ENCODE results near the gene CIRBP.
"Not testable (repeated sequence)": the region's sequence is repeated elsewhere in the genome, so short reads cannot be mapped to it uniquely, and the experiment has no call there.

CIRBP gene

DNA sequence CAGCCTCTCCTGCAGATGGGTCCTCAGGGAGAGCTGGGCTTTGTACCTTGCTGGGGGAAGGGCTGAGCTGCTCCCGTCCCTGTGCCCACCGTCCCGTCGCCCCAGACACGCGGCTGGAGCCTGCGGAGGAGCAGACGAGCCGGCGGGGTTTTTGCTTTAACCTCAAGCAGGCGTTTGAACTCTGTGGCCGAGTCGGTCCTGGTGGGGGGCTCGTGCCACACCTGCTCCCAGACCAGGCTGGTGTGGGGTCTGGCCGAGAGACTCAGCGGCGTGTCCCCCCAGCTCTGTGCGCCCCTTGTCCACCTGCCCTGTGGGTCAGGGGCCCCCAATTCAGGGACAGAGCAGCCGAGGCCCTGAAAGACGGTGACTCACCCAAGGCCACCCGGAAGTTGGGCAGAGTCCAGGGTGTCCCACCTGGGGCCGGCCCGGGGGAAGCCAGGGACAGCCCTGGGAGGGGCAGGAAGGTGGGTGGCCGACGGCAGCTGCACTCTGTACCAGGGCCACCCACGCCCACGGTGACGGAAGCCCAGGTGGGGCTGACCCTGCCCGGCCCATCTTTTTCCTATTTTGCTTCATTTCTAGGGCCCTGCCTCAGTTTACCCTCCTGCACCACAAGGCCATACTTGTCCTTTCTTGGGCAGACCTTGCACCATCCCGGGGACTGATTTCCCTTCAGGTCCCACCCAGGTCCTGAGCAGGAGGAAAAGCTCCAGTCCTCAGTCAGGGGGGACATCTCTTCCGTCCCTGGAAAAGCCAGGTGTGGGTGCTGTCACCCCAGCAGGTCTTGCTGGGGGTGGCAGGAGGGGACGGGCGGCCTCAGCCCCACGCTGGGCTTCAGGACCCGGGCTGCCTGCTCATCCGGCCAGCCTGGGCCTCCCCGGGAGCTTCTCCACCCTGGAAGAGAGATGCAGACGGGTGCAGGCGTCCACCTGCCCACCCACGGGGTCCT is 21.8 kb downstream of the CIRBP start:
- no peak for DNase-seq (ENCODE audit: low read depth in 2 of 2)

DNA sequence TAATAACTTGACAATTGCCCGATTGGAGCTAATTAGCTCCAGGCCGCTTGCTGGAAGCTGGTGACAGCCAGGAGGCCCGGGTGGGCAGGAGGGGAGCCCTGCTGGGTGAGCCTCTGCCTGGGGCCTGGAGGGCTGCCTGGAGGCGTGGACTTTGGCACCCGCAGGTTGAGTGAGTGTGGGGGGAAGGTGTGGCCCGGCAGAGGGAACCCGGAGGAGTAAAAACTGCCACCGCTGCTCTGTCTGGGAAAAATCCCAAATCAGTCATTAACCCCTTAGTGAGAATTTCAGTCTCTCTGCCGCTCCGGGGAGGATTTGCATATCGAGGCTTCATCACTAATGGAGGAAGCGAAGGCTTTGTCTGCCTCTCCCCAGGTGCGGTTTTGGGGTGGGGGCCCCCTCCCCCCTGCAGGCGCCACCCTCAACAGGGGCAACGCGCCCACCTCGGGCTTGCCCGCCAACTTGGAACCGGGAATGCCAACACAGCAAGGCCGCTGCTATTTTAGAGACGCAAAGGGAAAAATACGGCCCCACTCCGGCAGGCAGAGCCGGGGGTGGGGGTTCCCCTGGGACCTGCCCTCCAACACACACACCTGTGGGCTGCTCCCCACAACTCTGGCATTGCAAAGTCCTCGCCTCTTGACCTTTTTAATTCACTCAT is 22.8 kb downstream of the CIRBP start:
- no peak for DNase-seq (ENCODE audit: low read depth in 2 of 2)

DNA sequence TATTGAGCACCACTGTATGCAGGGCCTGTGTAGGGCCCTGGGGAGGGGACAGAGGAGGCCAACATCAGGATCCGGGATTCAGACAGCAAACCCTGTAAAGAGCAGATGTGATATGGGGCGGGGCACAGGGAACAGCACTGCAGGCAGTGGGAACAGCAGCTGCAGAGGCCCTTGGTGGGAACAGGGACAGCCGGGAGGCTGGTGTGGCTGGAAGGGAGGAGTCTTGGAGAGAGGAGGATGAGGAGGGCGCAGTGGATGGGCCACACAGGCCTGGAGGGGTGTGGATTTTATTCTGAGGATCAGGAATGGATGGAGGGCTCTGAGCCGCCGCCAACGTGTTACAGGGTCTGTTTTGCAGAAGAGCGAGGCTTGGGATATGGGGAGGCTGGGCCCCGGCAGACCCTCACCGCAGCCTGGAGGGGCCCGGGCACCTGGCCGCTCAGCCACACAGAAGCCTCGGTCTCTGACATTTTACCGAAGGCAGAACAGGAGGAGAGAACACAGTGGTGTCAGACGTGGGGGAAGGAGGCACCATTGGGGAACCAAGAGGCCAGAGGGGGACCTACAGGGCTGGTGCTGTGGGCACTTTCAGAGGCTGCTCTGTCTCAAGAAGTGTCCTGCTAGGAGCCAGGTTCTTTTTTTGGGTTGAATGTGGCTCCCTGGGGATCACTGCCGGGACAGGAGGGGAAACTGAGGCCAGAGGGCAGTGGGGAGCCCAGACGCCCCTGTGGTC is 23.5 kb downstream of the CIRBP start:
- no peak for DNase-seq (ENCODE audit: low read depth in 2 of 2)

DNA sequence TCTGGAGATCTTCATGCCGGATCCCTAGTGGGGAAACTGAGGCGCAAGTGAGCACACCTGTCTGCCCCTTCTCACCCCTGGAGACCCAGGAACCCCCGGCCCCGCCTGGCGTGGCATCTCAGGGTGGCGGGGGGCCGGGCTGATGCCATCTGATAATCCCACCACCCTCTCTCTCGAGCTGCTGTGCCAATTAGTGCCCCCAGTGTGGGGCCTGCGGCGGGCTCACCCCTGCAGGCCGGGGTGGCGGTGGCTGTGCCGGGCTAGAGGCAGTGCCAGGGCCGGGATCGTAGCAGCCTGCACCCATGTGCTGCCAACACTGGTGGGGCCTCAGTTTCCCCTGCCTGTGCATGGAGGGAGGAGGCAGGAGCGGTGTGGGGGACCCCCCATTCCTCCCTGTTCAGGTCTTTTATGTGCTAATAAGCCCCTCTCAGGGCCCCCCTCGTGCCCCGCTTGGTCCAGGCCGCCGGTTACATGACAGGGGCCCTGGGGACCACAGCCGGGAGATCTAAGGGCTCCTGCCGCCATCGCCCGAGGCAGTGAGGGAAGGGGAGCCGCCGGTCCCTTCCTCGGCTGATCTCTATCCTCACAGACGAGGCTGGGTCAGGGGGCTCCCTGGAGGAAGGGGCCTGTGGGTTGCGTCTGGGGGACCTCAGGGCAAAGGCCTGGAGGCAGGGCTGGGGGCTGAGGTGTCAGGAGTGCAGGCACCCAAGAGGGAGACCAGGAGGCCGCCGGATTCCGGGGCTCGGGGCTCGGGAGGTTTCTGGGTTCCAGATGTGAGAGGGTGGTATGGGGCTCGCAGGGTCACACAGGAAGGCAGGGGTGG is 24.9 kb downstream of the CIRBP start:
- no peak for DNase-seq (ENCODE audit: low read depth in 2 of 2)

DNA sequence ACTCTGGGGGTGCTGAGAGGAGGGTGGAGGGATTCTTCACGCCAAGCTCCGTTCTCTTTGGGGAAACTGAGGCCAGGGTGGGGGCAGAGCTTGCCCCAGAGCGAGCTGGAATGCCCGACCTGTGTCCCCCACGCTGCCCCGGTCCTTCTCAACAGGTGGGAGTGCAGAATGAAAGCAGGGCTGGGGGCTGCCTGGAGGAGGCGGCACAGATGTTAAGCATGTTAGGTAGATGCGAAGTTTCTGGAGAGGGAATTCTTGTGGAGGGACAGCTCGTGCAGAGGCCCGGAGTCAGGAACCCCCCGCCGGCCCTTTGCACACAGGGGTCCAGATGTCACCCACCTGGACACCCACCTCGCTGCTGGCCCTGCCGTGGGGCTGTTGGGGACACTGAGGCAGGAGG is 25.6 kb downstream of the CIRBP start:
- DNase-seq (ENCODE audit: low read depth in 2 of 2), result no peak

DNA sequence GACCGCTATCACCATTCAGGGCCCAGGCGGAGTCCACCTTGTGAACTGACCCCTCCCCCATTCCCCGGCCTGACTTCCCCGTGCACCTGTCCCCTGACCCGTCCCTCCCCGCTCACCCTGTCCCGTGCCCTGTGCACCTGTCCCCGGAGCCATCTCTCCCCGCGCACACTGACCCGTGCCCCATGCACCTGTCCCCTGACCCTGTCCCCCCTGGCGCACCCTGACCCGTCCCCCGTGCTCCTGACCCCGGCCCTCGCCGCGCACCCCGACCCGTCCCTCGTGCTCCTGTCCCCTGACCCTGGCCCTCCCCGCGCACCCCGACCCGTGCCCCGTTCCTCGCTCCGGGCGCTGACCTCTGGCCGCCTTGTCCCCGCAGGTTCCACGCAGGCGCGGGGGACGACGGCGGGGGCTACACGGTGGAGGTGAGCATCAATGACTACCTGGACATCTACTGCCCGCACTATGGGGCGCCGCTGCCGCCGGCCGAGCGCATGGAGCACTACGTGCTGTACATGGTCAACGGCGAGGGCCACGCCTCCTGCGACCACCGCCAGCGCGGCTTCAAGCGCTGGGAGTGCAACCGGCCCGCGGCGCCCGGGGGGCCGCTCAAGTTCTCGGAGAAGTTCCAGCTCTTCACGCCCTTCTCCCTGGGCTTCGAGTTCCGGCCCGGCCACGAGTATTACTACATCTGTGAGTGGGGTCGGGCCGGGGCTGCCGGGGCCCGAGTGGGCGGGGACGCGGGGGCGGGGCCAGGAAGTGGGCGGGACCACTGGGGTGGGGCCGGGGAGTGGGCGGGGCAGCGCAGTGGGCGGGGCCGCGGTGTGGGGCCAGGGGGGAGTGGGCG is 26.3 kb downstream of the CIRBP start:
- no peak for DNase-seq (ENCODE audit: low read depth in 2 of 2)

DNA sequence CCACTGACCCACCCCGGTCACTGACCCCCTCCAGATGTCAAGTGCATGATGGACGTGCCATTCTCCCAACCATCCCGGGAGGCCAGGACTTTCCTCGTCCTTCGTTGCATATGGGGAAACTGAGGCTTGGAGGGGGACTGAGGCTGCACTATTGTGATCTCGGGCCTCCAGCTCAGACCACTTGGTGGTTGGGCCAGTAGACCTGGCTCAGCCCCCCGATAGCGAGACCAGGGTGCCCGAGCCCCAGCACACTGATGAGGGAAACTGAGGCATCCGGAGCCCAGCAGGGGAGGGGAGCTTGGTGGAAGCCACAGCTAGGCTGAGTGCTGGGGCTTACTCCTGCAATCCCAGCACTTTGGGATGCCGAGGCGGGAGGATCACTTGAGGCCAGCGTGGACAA is 26.9 kb downstream of the CIRBP start:
- DNase-seq (ENCODE audit: low read depth in 2 of 2), result no peak

DNA sequence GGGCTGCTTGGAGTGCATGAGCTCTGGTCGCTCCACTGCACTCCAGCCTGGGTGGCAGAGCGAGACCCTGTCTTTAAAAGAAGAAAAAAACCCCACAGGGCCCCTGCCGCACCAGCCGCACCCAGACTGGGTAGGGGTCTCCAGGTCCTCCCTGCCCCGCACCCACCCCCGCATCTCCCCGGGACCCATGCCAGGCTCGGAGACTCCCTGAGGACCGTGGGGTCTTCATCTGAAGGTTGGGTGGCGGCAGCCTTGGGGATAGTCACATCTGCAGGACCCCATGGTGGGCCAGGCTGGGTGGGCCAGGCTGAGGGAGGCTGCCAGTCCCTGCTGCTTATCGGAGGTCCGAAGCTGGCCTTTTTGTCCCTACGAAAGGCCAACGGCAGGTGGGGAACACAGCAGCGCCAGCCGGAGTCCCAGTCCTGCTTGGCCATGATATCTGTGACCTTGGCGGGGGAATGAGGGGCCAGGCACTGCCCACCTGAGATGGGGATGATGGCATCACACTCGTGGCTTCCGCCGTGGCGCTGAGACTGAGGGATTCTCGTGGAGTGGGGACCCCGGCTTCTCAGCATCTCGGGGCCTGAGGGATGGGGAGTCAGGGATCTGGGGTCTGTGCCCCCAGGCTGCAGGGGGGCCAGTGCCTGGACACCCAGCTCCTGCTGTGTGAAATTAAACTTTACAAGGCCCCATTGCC is 27.6 kb downstream of the CIRBP start:
- no peak for DNase-seq (ENCODE audit: low read depth in 2 of 2)

DNA sequence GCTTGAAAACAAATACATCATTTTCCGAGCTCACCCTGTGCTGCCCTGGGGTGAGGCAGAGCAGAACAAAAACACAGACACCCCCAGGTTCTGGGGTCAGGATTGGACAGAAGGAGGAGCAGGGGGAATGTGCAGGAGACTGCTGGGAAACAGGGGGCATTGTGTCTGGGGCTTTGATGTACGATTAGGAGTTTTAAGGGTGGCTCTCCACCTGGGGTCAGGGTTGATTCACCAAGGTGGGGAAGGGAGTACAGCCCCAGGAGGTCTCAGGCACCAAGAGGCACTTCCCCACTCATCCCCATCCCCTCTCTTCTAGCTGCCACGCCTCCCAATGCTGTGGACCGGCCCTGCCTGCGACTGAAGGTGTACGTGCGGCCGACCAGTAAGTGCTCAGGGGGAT is 29.1 kb downstream of the CIRBP start:
- DNase-seq (ENCODE audit: low read depth in 2 of 2), result no peak

DNA sequence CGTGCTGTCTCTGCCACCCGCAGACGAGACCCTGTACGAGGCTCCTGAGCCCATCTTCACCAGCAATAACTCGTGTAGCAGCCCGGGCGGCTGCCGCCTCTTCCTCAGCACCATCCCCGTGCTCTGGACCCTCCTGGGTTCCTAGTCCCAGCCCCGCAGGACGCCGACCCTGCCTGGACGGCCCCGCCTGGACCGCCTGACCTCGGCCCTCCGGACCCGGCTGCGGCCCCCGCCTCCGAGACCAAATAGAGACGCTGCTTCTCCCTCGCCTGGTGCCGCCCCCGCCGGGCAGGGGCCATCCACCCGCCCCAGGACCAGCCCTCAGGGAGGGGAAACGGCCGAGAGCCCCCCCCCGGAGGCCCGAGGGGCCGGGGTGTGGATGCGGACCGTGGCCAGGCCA is 30.7 kb downstream of the CIRBP start:
- no peak for DNase-seq (ENCODE audit: low read depth in 2 of 2)

DNA sequence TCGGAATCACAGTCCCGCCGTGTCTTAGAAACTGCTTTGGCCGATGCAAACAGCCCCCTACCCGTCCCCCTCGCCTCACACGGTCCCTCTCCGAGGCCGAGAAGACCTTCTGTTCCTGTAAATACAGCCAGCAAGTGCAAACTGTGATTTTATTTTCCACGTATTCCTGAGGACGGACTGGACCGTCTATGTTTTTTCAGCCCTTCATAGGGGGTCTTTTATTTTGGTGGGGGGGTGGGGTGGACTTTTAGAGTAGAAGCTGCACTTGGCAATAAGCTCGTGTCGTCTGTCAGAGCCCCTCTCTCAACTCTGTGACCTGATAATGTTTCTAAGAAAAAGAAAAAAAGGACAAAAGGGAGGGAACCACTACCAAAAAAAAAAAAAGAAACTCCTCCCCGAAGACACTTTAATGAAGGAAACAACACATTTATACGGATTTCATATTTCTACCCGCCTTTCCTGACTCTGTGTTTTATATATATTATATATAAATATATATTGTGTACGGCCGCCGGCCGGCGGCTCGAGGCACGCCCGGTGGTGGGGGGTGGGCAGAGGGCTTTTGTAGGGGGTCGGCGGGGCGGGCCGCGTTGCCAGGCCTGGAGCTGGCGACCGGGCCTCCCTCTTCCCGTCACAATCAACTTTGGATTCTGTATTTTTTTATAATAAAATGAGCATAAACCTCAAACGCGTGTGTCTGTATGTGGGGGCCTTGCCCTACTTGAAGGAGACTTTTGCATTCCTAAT is 31.8 kb downstream of the CIRBP start:
- DNase-seq (ENCODE audit: low read depth in 2 of 2), result no peak

DNA sequence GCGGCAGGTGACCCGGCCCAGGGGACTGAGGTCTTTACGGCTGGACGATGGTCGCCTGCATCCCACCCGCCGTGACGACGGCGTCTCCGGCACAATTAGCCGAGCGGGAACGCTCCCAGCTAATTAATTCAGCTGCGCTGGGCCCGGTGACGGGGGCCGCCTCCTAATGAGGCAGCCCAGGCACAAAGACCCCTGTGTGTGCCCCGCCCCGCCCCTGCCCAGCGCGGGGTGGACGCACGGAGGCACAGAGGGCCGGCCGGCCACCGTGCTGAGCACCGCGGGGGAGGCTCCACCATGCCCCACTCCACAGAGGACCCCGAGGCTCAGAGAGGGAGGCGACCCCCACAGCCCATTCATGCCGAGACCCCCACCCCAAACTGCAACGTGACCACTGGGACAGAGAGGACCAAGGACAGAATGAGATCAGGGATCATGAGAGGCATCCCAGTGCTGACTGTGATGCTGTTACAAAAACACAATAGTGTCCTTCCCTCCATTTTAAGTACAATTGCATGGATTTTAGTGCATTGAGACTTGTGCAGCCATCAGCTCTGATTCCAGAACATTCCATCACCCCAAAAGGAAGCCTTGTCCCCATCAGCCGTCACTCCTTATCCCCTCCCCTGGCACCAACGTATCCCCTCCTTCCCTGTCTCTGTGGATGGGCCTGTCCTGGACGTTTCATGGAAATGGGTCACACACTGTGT is 33.6 kb downstream of the CIRBP start:
- DNase-seq (ENCODE audit: low read depth in 2 of 2), result no peak

DNA sequence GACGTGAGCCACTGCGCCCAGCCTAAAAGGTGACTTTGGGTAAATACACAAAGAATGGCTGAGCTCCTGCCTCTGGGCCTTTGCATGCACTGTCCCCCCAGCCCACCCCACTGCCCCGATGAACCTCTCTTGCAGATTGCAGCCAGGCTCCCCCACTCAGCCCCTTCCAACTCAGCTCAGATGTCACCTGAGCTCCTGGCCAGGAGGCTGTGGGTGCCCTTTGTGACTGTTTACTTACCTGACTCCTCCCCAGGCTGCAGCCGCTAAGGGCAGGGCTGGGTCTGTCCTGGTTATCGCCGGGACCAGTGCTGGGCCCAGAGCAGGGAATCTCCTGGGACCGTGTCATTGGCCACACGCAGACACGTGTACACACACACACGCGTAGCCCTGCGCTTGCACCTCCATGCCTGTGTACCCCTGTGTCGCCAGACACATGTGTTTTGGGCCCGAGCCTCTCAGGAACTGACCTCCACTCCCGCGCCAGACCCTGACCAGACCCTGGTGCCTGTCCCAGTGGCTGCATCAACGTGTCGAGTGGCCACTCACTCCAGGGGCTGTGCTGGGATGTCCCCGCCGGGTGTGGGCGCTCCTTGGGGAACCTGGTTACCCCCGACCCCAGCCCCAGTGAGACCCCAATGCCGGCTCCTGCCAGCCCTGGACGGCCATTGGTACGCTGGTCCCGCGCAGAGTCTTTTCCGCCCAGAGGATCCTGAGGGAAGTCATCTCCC is 35.2 kb downstream of the CIRBP start:
- DNase-seq (ENCODE audit: low read depth in 2 of 2), result no peak

DNA sequence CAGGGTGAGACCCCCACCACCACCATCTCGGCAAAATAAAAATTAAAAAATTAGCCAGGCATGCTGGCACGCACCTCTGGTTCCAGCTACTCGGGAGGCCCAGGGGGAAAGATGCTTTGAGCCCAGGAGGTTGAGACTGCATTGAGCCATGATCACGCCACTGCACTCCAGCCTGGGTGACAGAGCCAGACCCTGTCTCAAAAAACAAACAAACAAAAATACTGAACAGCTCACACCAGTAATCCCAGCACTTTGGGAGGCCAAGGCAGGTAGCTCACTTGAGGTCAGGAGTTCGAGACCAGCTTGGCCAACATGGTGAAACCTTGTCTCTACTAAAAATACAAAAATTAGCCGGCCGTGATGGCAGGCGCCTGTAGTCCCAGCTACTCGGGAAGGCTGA is 36.2 kb downstream of the CIRBP start:
- not testable (repeated sequence) for DNase-seq (ENCODE audit: low read depth in 2 of 2)

DNA sequence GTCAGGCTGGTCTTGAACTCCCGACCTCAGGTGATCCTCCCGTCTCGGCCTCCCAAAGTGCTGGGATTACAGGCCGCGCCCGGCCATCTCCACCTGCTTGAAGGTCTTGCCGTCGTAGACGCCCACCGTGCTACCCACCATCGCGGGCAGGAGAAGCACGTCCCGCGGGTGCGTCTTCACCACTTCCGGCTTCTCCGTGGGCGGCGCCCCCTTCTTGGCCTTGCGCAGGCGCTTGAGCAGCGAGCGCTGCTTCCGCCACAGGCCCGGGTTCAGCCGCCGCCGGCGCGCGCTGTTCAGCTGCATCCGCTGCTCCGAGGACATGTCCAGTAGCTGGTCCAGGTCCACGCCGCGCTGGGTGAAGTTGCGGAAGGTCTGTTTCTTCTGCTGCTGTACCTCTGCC is 38.2 kb downstream of the CIRBP start:
- DNase-seq (ENCODE audit: low read depth in 2 of 2), result no peak

DNA sequence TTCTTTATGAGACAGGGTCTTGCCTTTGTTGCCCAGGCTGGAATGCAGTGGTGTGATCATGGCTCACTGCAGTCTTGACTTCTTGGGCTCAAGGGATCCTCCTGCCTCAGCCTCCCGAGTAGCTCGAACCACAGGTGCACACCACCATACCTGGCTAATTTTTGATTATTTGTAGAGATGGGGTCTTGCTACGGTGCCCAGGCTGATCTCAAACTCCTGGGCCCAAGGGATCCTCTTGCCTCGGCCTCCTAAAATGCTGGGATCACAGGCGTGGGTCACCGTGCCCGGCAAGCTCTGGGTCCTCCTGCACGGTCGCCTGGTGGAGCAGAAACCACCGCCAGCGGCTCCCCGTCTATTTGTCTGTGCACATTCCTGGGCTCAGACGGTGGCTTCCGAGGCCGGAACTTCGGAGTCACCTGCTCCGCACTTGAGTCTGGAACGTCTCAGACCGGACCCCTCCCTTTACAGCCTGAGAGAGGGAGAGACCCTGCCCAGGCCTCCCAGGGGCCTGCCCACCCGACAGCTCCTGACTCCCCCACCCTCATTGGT is 38.7 kb downstream of the CIRBP start:
- no peak for DNase-seq (ENCODE audit: low read depth in 2 of 2)

DNA sequence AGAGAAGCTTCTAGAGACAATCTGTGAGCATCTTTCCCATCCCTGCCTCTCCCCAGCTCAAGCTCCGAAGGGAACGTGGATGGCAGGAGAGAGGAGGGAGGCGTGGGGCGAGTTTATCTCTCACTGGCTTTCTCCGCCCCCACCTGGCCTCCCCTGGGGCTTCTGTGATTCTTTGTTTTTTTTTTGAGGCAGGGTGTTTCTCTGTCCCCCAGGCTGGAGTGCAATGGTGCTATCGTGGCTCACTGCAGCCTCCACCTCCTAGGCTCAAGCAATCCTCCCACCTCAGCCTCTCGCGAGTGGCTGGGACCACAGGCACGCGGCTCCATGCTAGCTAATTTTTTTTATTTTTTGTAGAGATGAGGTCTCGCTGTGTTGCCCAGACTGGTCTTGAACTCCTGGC is 39.6 kb downstream of the CIRBP start:
- no peak for DNase-seq (ENCODE audit: low read depth in 2 of 2)

All from stimulated activated CD4-positive, alpha-beta T cell treated with anti-CD3 and anti-CD28 coated beads, Interleukin-1b, Interleukin-23, amount 100 ng/mL, for 1 hour (primary cell).